Measurements from ENCODE around the gene KLHL1.

GRCh38 chr13:69657676-69658075 lies 450.6 kb downstream of the KLHL1 start:
- TF ChIP-seq, protein P1, sequence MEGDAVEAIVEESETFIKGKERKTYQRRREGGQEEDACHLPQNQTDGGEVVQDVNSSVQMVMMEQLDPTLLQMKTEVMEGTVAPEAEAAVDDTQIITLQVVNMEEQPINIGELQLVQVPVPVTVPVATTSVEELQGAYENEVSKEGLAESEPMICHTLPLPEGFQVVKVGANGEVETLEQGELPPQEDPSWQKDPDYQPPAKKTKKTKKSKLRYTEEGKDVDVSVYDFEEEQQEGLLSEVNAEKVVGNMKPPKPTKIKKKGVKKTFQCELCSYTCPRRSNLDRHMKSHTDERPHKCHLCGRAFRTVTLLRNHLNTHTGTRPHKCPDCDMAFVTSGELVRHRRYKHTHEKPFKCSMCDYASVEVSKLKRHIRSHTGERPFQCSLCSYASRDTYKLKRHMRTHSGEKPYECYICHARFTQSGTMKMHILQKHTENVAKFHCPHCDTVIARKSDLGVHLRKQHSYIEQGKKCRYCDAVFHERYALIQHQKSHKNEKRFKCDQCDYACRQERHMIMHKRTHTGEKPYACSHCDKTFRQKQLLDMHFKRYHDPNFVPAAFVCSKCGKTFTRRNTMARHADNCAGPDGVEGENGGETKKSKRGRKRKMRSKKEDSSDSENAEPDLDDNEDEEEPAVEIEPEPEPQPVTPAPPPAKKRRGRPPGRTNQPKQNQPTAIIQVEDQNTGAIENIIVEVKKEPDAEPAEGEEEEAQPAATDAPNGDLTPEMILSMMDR (IDR thresholded peaks at IDR 0.05), result no peak
- no peak for TF ChIP-seq EZH2 (IDR thresholded peaks at IDR 0.05)

Data from neural progenitor cell (in vitro differentiated cells).